Activated naive CD8-positive, alpha-beta T cell (primary cell): ENCODE data around the gene ASB13.
A peak's percentile ranks its signal among the peaks of the same experiment; 100 is the strongest.

ENCODE experiments used
- H3K27ac Mint-ChIP-seq: one replicate; pipeline ENCODE4 v1.8.0; 2021; ENCODE audit warnings: mixed read lengths
- H3K27me3 Mint-ChIP-seq: one replicate; pipeline ENCODE4 v1.8.0; 2021; ENCODE audit warnings: mixed read lengths
- H3K36me3 Mint-ChIP-seq: one replicate; pipeline ENCODE4 v1.8.0; 2021; ENCODE audit warnings: mixed read lengths
- H3K4me1 Mint-ChIP-seq: one replicate; pipeline ENCODE4 v1.8.0; 2021; ENCODE audit warnings: low read depth, mixed read lengths
- H3K4me3 Mint-ChIP-seq: one replicate; pipeline ENCODE4 v1.8.0; 2021; ENCODE audit warnings: mild to moderate bottlenecking, mixed read lengths
- H3K9me3 Mint-ChIP-seq: one replicate; pipeline ENCODE4 v1.8.0; 2021; ENCODE audit warnings: low read depth, mixed read lengths

ASB13 gene

GRCh38 chr10:5659702-5660528 lies 6.5 kb downstream of the ASB13 start:
- Mint-ChIP-seq H3K9me3 (no peaks in the 10 kb centered on the region), H3K27me3 (no peaks in the 10 kb centered on the region), H3K4me1 (peaks cover 50% of the 10 kb centered on the region), H3K27ac (no peak overlapping the region), H3K4me3 (no peak overlapping the region), H3K36me3 (no peaks in the 10 kb centered on the region)

GRCh38 chr10:5658871-5659618 lies 7.3 kb downstream of the ASB13 start:
- Mint-ChIP-seq H3K27me3 (no peaks in the 10 kb centered on the region), H3K36me3 (no peaks in the 10 kb centered on the region), H3K4me1 (peaks cover 52% of the 10 kb centered on the region), H3K4me3 (no peak overlapping the region), H3K9me3 (no peaks in the 10 kb centered on the region), H3K27ac (no peak overlapping the region)

- Mint-ChIP-seq H3K4me3 (peak overlapping the region; percentile 10), H3K27ac (peak overlapping the region; percentile 41)
These were observed 9.4 kb downstream of the ASB13 start for GRCh38 chr10:5656737-5657579.

GRCh38 chr10:5655121-5655520 lies 11.3 kb downstream of the ASB13 start:
- no peaks in the 10 kb centered on the region for H3K9me3 Mint-ChIP-seq
- H3K36me3 Mint-ChIP-seq: no peaks in the 10 kb centered on the region
- no peak overlapping the region for H3K4me3 Mint-ChIP-seq
- H3K27ac Mint-ChIP-seq: no peak overlapping the region
- H3K4me1 Mint-ChIP-seq: peaks cover 44% of the 10 kb centered on the region
- H3K27me3 Mint-ChIP-seq: no peaks in the 10 kb centered on the region

More at GRCh38 chr10:5656737-5657579, 9.4 kb downstream of the ASB13 start:
- Mint-ChIP-seq H3K4me1 (peaks cover 47% of the 10 kb centered on the region), H3K27me3 (no peaks in the 10 kb centered on the region), H3K9me3 (no peaks in the 10 kb centered on the region), H3K36me3 (no peaks in the 10 kb centered on the region)

- H3K36me3 Mint-ChIP-seq: peaks cover 3% of the 10 kb centered on the region
- no peaks in the 10 kb centered on the region for H3K9me3 Mint-ChIP-seq
- no peak overlapping the region for H3K4me3 Mint-ChIP-seq
- no peaks in the 10 kb centered on the region for H3K27me3 Mint-ChIP-seq
- peaks cover 36% of the 10 kb centered on the region for H3K4me1 Mint-ChIP-seq
- H3K27ac Mint-ChIP-seq: no peak overlapping the region
These were observed 12.1 kb downstream of the ASB13 start for GRCh38 chr10:5654218-5654755.

- H3K27me3 Mint-ChIP-seq: no peaks in the 10 kb centered on the region
- no peak overlapping the region for H3K27ac Mint-ChIP-seq
- H3K4me1 Mint-ChIP-seq: peaks cover 31% of the 10 kb centered on the region
- H3K36me3 Mint-ChIP-seq: peaks cover 4% of the 10 kb centered on the region
- H3K9me3 Mint-ChIP-seq: no peaks in the 10 kb centered on the region
- H3K4me3 Mint-ChIP-seq: no peak overlapping the region
These were observed 13.6 kb downstream of the ASB13 start for GRCh38 chr10:5652746-5653145.

- Mint-ChIP-seq H3K36me3 (peaks cover 8% of the 10 kb centered on the region), H3K27me3 (no peaks in the 10 kb centered on the region)
These were observed 15.0 kb downstream of the ASB13 start for GRCh38 chr10:5651388-5651764.

GRCh38 chr10:5650664-5651387 lies 15.6 kb downstream of the ASB13 start:
- H3K9me3 Mint-ChIP-seq: no peaks in the 10 kb centered on the region
- no peaks in the 10 kb centered on the region for H3K27me3 Mint-ChIP-seq
- peaks cover 13% of the 10 kb centered on the region for H3K4me1 Mint-ChIP-seq
- H3K27ac Mint-ChIP-seq: no peak overlapping the region
- peaks cover 8% of the 10 kb centered on the region for H3K36me3 Mint-ChIP-seq
- no peak overlapping the region for H3K4me3 Mint-ChIP-seq

More at GRCh38 chr10:5651388-5651764, 15.0 kb downstream of the ASB13 start:
- Mint-ChIP-seq H3K9me3 (no peaks in the 10 kb centered on the region), H3K4me1 (peaks cover 17% of the 10 kb centered on the region), H3K4me3 (no peak overlapping the region), H3K27ac (no peak overlapping the region)

GRCh38 chr10:5649746-5650145 lies 16.6 kb downstream of the ASB13 start:
- H3K4me1 Mint-ChIP-seq: peaks cover 4% of the 10 kb centered on the region
- no peak overlapping the region for H3K27ac Mint-ChIP-seq
- H3K9me3 Mint-ChIP-seq: no peaks in the 10 kb centered on the region
- H3K4me3 Mint-ChIP-seq: no peak overlapping the region
- no peaks in the 10 kb centered on the region for H3K27me3 Mint-ChIP-seq
- H3K36me3 Mint-ChIP-seq: peaks cover 8% of the 10 kb centered on the region

GRCh38 chr10:5648494-5649457 lies 17.6 kb downstream of the ASB13 start:
- Mint-ChIP-seq H3K27ac (peak overlapping the region; percentile 70), H3K4me1 (no peaks in the 10 kb centered on the region), H3K27me3 (no peaks in the 10 kb centered on the region), H3K9me3 (no peaks in the 10 kb centered on the region), H3K4me3 (no peak overlapping the region), H3K36me3 (peaks cover 10% of the 10 kb centered on the region)

- no peaks in the 10 kb centered on the region for H3K4me1 Mint-ChIP-seq
- H3K9me3 Mint-ChIP-seq: no peaks in the 10 kb centered on the region
- H3K4me3 Mint-ChIP-seq: no peak overlapping the region
- peaks cover 12% of the 10 kb centered on the region for H3K36me3 Mint-ChIP-seq
- H3K27ac Mint-ChIP-seq: peak overlapping the region; percentile 85
- no peaks in the 10 kb centered on the region for H3K27me3 Mint-ChIP-seq
These were observed 18.7 kb downstream of the ASB13 start for GRCh38 chr10:5647507-5648240.

- Mint-ChIP-seq H3K4me3 (no peak overlapping the region), H3K36me3 (peaks cover 17% of the 10 kb centered on the region), H3K4me1 (no peaks in the 10 kb centered on the region), H3K27me3 (no peaks in the 10 kb centered on the region), H3K9me3 (no peaks in the 10 kb centered on the region), H3K27ac (peak overlapping the region; percentile 6)
These were observed 20.3 kb downstream of the ASB13 start for GRCh38 chr10:5645944-5646617.
